Panc1 (cell line): ENCODE results near the gene ENGASE.

Source experiments
- POLR2AphosphoS5 ChIP-seq: IDR thresholded peaks from 2 replicates; pipeline ENCODE4 v1.6.1; 2012; ENCODE audit warnings: mild to moderate bottlenecking, low read depth, low read length, moderate library complexity
- TF ChIP-seq, protein P1 (sequence below): fragments of 450-650 bp; IDR thresholded peaks from 2 replicates; pipeline ENCODE4 v1.5.1; 2017; ENCODE audit warnings: mild to moderate bottlenecking

DNA sequence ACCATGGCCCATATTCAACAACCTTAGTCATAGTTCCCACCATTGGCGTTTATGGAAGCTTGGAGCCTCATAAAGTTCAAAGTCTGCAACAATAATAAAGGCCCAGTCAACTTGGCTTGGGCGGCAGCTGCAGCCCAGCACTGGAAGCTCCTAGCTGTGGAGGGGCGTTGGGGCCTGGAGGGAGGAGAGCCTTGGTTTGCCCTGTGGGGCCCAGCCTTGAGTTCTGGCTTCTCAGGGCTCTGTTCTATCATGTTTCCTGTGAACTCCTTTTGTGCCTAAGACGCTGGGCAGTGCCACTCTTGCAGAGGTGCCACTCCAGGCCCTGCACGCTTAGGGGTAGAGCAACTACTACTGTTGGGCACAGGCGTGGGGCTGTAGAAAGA lies 927 bp upstream of the ENGASE start:
- TF ChIP-seq, protein P1, sequence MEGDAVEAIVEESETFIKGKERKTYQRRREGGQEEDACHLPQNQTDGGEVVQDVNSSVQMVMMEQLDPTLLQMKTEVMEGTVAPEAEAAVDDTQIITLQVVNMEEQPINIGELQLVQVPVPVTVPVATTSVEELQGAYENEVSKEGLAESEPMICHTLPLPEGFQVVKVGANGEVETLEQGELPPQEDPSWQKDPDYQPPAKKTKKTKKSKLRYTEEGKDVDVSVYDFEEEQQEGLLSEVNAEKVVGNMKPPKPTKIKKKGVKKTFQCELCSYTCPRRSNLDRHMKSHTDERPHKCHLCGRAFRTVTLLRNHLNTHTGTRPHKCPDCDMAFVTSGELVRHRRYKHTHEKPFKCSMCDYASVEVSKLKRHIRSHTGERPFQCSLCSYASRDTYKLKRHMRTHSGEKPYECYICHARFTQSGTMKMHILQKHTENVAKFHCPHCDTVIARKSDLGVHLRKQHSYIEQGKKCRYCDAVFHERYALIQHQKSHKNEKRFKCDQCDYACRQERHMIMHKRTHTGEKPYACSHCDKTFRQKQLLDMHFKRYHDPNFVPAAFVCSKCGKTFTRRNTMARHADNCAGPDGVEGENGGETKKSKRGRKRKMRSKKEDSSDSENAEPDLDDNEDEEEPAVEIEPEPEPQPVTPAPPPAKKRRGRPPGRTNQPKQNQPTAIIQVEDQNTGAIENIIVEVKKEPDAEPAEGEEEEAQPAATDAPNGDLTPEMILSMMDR: no peak
- TF ChIP-seq POLR2AphosphoS5: no peak
